Measurements from ENCODE around the gene RFLNA.

DNA sequence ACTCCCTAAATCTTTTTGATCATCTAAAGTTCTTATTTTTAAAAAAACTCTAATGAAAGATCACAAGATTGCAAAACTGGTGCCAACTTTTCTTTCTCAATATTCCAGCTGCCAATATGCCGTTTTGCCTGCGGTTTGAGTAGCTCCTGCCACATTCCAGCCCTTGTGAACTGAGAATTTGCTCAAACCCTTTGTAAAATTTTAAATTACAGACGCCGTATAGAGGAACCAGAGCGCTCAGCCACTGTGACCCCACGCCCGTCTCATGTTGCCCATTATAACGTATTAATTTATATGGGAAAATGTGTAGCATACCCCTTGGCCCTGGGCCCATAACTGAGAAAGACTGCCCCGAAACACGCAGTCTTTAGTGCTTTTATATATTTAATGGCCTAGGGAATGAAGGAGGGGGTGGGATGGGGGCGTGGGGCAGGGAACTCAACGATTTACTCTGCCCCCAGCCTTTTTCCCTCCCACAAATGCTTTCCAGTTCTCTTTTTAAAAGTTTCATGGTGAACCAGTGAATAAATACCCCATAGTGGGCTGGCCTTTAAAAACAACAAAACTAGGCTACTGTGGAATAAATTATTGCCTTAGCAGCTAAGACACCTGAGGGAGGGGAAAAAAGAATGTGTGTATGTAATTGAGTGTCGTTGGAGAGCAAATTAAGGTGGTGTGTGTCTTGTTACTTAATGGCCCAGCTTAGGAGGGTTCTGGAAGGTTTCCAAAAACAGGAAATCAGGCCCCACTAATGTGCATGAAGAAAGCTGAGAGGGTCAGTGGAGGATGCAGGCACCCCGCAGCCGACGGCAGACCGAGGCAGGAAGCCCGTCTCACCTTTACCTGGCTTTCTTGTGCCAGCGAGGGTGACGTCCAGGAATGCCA, 45.7 kb upstream of the RFLNA start:
- TF ChIP-seq, protein P1, sequence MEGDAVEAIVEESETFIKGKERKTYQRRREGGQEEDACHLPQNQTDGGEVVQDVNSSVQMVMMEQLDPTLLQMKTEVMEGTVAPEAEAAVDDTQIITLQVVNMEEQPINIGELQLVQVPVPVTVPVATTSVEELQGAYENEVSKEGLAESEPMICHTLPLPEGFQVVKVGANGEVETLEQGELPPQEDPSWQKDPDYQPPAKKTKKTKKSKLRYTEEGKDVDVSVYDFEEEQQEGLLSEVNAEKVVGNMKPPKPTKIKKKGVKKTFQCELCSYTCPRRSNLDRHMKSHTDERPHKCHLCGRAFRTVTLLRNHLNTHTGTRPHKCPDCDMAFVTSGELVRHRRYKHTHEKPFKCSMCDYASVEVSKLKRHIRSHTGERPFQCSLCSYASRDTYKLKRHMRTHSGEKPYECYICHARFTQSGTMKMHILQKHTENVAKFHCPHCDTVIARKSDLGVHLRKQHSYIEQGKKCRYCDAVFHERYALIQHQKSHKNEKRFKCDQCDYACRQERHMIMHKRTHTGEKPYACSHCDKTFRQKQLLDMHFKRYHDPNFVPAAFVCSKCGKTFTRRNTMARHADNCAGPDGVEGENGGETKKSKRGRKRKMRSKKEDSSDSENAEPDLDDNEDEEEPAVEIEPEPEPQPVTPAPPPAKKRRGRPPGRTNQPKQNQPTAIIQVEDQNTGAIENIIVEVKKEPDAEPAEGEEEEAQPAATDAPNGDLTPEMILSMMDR (conservative IDR thresholded peaks at IDR 0.05): no peak
- TF ChIP-seq ZFX (IDR thresholded peaks at IDR 0.05): no peak
